Measurements from ENCODE around the gene POFUT1.

DNA sequence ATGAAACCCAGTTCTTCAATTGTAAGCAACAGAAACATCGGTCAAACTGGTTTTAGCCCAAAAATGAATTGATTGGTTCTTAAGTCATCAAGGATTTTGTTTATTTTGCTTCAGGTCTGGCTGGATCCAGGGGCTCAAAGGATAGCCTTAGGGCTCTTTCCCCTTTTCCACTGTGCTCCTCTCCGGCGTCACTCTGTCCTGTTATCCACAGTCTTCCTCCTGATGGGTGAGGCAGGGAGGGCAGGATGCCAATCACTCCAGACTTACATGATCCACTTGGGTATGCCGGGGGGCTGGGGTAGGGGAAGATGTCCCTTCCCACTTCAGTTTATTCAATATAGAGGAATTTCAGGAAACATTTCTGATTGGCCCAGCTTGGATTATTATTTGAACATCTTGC lies 40.1 kb upstream of the POFUT1 start:
- TF ChIP-seq, protein P1, sequence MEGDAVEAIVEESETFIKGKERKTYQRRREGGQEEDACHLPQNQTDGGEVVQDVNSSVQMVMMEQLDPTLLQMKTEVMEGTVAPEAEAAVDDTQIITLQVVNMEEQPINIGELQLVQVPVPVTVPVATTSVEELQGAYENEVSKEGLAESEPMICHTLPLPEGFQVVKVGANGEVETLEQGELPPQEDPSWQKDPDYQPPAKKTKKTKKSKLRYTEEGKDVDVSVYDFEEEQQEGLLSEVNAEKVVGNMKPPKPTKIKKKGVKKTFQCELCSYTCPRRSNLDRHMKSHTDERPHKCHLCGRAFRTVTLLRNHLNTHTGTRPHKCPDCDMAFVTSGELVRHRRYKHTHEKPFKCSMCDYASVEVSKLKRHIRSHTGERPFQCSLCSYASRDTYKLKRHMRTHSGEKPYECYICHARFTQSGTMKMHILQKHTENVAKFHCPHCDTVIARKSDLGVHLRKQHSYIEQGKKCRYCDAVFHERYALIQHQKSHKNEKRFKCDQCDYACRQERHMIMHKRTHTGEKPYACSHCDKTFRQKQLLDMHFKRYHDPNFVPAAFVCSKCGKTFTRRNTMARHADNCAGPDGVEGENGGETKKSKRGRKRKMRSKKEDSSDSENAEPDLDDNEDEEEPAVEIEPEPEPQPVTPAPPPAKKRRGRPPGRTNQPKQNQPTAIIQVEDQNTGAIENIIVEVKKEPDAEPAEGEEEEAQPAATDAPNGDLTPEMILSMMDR (optimal IDR thresholded peaks at IDR 0.05 in 1 of 3, IDR thresholded peaks at IDR 0.05 in 1 of 3, conservative IDR thresholded peaks at IDR 0.05 in 1 of 3; ENCODE audit: extremely low read depth in 1 of 3, insufficient read depth in 2 of 3, low read length in 3 of 3), result no peak
- TF ChIP-seq EZH2 (IDR thresholded peaks at IDR 0.05; ENCODE audit: low read length), result no peak
